ENCODE measurements around the gene RAB6A. TPM values are rescaled to one million over a fixed set of nuclear protein-coding genes. Genes with fewer than 3 reads are reported as not detected.

The RAB6A gene
- total and polyA plus RNA-seq, 2 of the 8 experiments (the other 6 are each of a cell fraction or from before 2014, with no cell fraction given): 24.4 to 88.6 TPM

GRCh38 chr11:73779084-73779902 lies 18.4 kb upstream of the RAB6A start (continued):
- TF ChIP-seq SUZ12 (IDR thresholded peaks at IDR 0.05; ENCODE audit: low read length) (no peak), BCL11A (IDR thresholded peaks at IDR 0.05; ENCODE audit: low read depth in 2 of 2, low read length in 2 of 2) (no peak), FOSL1 (IDR thresholded peaks at IDR 0.05; ENCODE audit: insufficient read depth, low read depth, low read length) (0 out of 2 replicates have a peak, but pooled peaks have one; percentile 71), HDAC2 (IDR thresholded peaks at IDR 0.05; ENCODE audit: borderline replicate concordance in 1 of 2, low read depth in 2 of 2, low read length in 2 of 2) (no peak), JUN (IDR thresholded peaks at IDR 0.05; ENCODE audit: low read depth, low read length) (peak; percentile 93), CBX5 (IDR thresholded peaks at IDR 0.05; ENCODE audit: low read depth, low read length) (no peak), BACH1 (IDR thresholded peaks at IDR 0.05; ENCODE audit: low read length) (peak; percentile 45; the same call in 1 of the 2 replicates), YY1 (IDR thresholded peaks at IDR 0.05; ENCODE audit: low read depth, low read length) (peak; percentile 100), CTBP2 (IDR thresholded peaks at IDR 0.05; ENCODE audit: borderline replicate concordance, insufficient read depth, insufficient read length, low read length) (no peak), MAFK (IDR thresholded peaks at IDR 0.05; ENCODE audit: low read depth, low read length) (peak; percentile 23; the same call in 1 of the 2 replicates), TAF7 (optimal IDR thresholded peaks at IDR 0.05; ENCODE audit: borderline replicate concordance, low read depth, low read length) (peak; percentile 43), ASH2L (IDR thresholded peaks at IDR 0.05; ENCODE audit: low read length) (no peak), ATF3 (IDR thresholded peaks at IDR 0.05; ENCODE audit: insufficient read depth, low read depth, low read length) (peak; percentile 58; the same call in 1 of the 2 replicates), HDAC6 (IDR thresholded peaks at IDR 0.05; ENCODE audit: low read depth, low read length) (no peak), TAF1 (IDR thresholded peaks at IDR 0.05; ENCODE audit: low read depth, low read length) (peak; percentile 96), POU5F1 (IDR thresholded peaks at IDR 0.05; ENCODE audit: low read depth, low read length) (no peak), PHF8 (conservative IDR thresholded peaks at IDR 0.05; ENCODE audit: low read depth, low read length) (peak; percentile 95), SIX5 (IDR thresholded peaks at IDR 0.05; ENCODE audit: low read depth, low read length) (peak; percentile 34; the same call in 1 of the 2 replicates), TEAD4 (IDR thresholded peaks at IDR 0.05; ENCODE audit: low read depth, low read length) (no peak), KDM1A (IDR thresholded peaks at IDR 0.05; ENCODE audit: borderline replicate concordance, low read length) (no peak)
- TF ChIP-seq, protein P1, sequence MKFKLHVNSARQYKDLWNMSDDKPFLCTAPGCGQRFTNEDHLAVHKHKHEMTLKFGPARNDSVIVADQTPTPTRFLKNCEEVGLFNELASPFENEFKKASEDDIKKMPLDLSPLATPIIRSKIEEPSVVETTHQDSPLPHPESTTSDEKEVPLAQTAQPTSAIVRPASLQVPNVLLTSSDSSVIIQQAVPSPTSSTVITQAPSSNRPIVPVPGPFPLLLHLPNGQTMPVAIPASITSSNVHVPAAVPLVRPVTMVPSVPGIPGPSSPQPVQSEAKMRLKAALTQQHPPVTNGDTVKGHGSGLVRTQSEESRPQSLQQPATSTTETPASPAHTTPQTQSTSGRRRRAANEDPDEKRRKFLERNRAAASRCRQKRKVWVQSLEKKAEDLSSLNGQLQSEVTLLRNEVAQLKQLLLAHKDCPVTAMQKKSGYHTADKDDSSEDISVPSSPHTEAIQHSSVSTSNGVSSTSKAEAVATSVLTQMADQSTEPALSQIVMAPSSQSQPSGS (IDR thresholded peaks at IDR 0.05; ENCODE audit: low read length): peak; percentile 100

Measured in H1 (cell line).